ENCODE data around the gene LOXHD1.

Gene LOXHD1

DNA sequence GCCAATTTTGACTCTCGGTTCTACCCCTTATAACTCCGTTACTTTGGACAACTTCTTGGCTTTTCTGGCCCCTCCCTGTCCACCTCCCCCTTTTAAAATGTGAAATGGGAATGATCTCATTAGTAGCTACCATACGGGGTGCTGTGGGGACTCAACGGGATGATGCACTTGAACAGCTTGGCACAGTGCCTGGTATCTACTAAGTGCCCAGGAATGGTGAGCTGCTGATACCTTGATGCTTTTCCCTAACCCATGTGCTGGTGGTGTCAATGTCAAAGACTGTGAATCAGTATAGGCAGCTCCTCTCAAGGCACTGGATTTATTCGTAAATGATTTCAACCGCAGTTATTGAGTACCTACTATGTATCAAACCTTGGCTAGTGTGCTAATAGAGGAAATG lies 204.2 kb downstream of the LOXHD1 start:
- no peak overlapping the region for H3K4me3 ChIP-seq (ENCODE audit: low read depth, low read length)
- DNase-seq (ENCODE audit: low read depth): no peak
- TF ChIP-seq MYC (IDR thresholded peaks at IDR 0.05; ENCODE audit: low read depth, low read length) (no peak), POLR2A (IDR thresholded peaks at IDR 0.05; ENCODE audit: extremely low read depth, insufficient read length) (no peak)
- TF ChIP-seq, protein P1, sequence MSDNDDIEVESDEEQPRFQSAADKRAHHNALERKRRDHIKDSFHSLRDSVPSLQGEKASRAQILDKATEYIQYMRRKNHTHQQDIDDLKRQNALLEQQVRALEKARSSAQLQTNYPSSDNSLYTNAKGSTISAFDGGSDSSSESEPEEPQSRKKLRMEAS (IDR thresholded peaks at IDR 0.05; ENCODE audit: low read depth, low read length): no peak
- TF ChIP-seq, protein P2, sequence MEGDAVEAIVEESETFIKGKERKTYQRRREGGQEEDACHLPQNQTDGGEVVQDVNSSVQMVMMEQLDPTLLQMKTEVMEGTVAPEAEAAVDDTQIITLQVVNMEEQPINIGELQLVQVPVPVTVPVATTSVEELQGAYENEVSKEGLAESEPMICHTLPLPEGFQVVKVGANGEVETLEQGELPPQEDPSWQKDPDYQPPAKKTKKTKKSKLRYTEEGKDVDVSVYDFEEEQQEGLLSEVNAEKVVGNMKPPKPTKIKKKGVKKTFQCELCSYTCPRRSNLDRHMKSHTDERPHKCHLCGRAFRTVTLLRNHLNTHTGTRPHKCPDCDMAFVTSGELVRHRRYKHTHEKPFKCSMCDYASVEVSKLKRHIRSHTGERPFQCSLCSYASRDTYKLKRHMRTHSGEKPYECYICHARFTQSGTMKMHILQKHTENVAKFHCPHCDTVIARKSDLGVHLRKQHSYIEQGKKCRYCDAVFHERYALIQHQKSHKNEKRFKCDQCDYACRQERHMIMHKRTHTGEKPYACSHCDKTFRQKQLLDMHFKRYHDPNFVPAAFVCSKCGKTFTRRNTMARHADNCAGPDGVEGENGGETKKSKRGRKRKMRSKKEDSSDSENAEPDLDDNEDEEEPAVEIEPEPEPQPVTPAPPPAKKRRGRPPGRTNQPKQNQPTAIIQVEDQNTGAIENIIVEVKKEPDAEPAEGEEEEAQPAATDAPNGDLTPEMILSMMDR (IDR thresholded peaks at IDR 0.05; ENCODE audit: low read depth, low read length): no peak

DNA sequence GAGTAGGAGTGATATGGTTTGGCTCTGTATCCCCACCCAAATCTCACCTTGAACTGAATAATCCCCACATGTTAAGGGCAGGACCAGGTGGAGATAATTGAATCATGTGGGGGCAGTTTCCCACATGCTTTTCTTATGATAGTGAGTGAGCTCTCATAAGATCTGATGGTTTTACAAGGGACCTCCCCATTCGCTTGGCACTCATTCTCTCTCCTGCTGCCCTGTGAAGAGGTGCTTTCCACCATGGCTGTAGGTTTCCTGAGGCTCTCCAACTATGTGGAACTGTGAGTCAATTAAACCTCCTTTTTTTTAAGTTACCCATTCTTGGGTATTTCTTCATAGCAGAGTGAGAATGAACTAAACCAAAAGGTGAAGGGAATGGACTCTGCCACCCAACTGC lies 207.5 kb downstream of the LOXHD1 start:
- TF ChIP-seq POLR2A (IDR thresholded peaks at IDR 0.05; ENCODE audit: extremely low read depth, insufficient read length): no peak
- no peak for TF ChIP-seq MYC (IDR thresholded peaks at IDR 0.05; ENCODE audit: low read depth, low read length)
- TF ChIP-seq, protein P1 (IDR thresholded peaks at IDR 0.05; ENCODE audit: low read depth, low read length): no peak
- TF ChIP-seq, protein P2 (IDR thresholded peaks at IDR 0.05; ENCODE audit: low read depth, low read length): no peak
- DNase-seq (ENCODE audit: low read depth): no peak
- no peak overlapping the region for H3K4me3 ChIP-seq (ENCODE audit: low read depth, low read length)

DNA sequence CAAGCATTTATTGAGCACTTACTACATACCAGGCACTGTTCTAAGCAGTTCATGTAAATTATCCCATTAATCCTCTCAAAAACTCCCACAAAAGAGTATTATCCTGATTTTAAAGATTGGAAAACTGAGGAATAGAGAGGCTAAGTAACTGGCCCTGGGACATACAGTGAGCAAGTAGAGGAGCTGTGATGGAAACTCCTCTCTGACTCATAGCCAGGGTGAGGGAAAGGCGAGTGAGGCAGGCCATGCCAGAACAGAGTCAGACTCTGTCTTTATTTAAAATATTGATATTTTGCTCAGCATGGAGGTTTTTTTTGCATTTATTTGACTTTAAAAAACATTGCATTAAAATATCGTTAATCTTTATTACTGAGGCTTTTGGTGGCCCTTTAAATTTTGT lies 208.0 kb downstream of the LOXHD1 start:
- TF ChIP-seq, protein P2 (IDR thresholded peaks at IDR 0.05; ENCODE audit: low read depth, low read length): no peak
- TF ChIP-seq POLR2A (IDR thresholded peaks at IDR 0.05; ENCODE audit: extremely low read depth, insufficient read length) (no peak), MYC (IDR thresholded peaks at IDR 0.05; ENCODE audit: low read depth, low read length) (no peak)
- TF ChIP-seq, protein P1 (IDR thresholded peaks at IDR 0.05; ENCODE audit: low read depth, low read length): no peak
- no peak overlapping the region for H3K4me3 ChIP-seq (ENCODE audit: low read depth, low read length)
- DNase-seq (ENCODE audit: low read depth): no peak

DNA sequence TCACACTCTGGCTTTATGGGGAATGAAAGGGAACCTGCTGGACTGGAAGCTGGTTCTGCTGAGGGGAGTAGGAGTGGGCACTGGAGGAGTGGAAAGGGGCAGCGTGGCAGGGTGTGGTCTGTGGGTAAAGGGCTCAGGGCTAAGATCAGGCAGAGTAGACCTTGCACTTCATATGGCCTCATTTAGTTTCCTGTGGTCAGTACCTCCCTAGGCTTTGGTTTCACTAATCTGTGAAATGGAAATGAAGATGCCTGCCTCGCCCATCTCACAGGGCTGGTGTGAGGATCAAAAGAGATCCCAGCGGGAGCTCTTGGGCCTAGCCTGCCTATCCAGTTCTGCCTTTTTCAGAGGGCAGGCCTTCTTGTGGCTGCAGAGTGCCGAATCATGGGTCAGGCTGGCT lies 208.7 kb downstream of the LOXHD1 start:
- no peak for DNase-seq (ENCODE audit: low read depth)
- no peak overlapping the region for H3K4me3 ChIP-seq (ENCODE audit: low read depth, low read length)
- TF ChIP-seq MYC (IDR thresholded peaks at IDR 0.05; ENCODE audit: low read depth, low read length): no peak
- TF ChIP-seq, protein P1 (IDR thresholded peaks at IDR 0.05; ENCODE audit: low read depth, low read length): no peak
- no peak for TF ChIP-seq POLR2A (IDR thresholded peaks at IDR 0.05; ENCODE audit: extremely low read depth, insufficient read length)
- TF ChIP-seq, protein P2 (IDR thresholded peaks at IDR 0.05; ENCODE audit: low read depth, low read length): no peak

DNA sequence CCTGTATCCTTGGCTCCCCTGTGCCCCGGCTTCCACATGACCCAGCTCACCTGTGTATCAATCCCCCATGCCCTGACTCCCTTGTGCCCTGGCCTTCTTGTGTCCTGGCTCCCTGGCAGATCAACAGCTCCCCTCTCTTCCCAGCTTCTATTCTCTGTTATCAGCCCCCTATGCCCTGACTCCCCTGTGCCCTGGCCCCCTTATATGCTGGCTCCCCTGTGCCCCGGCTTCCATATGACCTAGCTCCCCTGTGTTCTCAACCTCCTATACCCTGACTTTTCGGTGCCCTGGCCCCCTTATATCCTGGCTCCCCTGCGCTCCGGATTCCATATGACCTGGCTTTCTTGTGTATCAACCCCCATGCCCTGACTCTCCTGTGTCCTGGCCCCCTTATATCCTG lies 209.2 kb downstream of the LOXHD1 start:
- no peak overlapping the region for H3K4me3 ChIP-seq (ENCODE audit: low read depth, low read length)
- DNase-seq (ENCODE audit: low read depth): no peak
- TF ChIP-seq POLR2A (IDR thresholded peaks at IDR 0.05; ENCODE audit: extremely low read depth, insufficient read length) (no peak), MYC (IDR thresholded peaks at IDR 0.05; ENCODE audit: low read depth, low read length) (no peak)
- TF ChIP-seq, protein P2 (IDR thresholded peaks at IDR 0.05; ENCODE audit: low read depth, low read length): no peak
- TF ChIP-seq, protein P1 (IDR thresholded peaks at IDR 0.05; ENCODE audit: low read depth, low read length): no peak

DNA sequence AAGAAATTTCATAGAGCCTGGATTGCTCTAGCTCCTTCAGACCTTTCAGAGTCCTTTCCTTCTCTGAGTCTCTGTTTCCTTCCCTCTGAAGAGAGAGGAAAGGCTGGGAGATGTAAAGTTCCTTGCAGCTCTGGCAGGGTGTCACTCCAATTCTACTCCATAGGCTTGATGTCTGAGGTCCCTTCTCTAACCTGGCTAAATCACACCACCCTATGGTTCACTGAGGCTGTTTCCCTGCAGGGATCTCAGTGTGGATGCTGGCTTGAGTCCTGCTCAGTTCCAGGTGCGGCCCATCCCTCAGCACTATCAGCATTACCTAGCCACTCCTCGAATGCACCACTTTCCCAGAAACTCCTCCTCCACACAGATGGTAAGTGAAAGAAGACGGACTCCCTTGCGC lies 209.7 kb downstream of the LOXHD1 start:
- no peak for DNase-seq (ENCODE audit: low read depth)
- no peak overlapping the region for H3K4me3 ChIP-seq (ENCODE audit: low read depth, low read length)
- TF ChIP-seq MYC (IDR thresholded peaks at IDR 0.05; ENCODE audit: low read depth, low read length) (no peak), POLR2A (IDR thresholded peaks at IDR 0.05; ENCODE audit: extremely low read depth, insufficient read length) (no peak)
- TF ChIP-seq, protein P2 (IDR thresholded peaks at IDR 0.05; ENCODE audit: low read depth, low read length): no peak
- TF ChIP-seq, protein P1 (IDR thresholded peaks at IDR 0.05; ENCODE audit: low read depth, low read length): no peak
